Measurements from ENCODE around the gene RIPOR2.

The RIPOR2 gene

GRCh38 chr6:24832794-24833193, 103.0 kb downstream of the RIPOR2 start:
- Histone ChIP-seq H3K9ac (ENCODE audit: low read length) (no peak overlapping the region), H3K4me1 (ENCODE audit: insufficient read depth, low read length) (no peaks in the 10 kb centered on the region), H3K36me3 (ENCODE audit: insufficient read depth, low read length) (no peaks in the 10 kb centered on the region), H3K27ac (ENCODE audit: low read depth, low read length) (no peak overlapping the region), H3K9me3 (ENCODE audit: low read length) (no peaks in the 10 kb centered on the region), H3K27me3 (ENCODE audit: control insufficient read depth in 1 of 2, insufficient read depth in 2 of 2, low read length in 2 of 2) (no peaks in the 10 kb centered on the region), H3K4me3 (ENCODE audit: low read depth in 1 of 2, low read length in 2 of 2) (no peak overlapping the region)

- Histone ChIP-seq H3K9me3 (ENCODE audit: low read length) (no peaks in the 10 kb centered on the region), H3K4me3 (ENCODE audit: low read depth in 1 of 2, low read length in 2 of 2) (no peak overlapping the region), H3K36me3 (ENCODE audit: insufficient read depth, low read length) (no peaks in the 10 kb centered on the region), H3K9ac (ENCODE audit: low read length) (no peak overlapping the region), H3K4me1 (ENCODE audit: insufficient read depth, low read length) (no peaks in the 10 kb centered on the region), H3K27ac (ENCODE audit: low read depth, low read length) (no peak overlapping the region), H3K27me3 (ENCODE audit: control insufficient read depth in 1 of 2, insufficient read depth in 2 of 2, low read length in 2 of 2) (no peaks in the 10 kb centered on the region)
These were observed 103.7 kb downstream of the RIPOR2 start for GRCh38 chr6:24831771-24832716.

GRCh38 chr6:24829657-24830056, 106.1 kb downstream of the RIPOR2 start:
- no peak overlapping the region for H3K4me3 ChIP-seq (ENCODE audit: low read depth in 1 of 2, low read length in 2 of 2)
- H3K27ac ChIP-seq (ENCODE audit: low read depth, low read length) = no peak overlapping the region
- H3K9ac ChIP-seq (ENCODE audit: low read length) = no peak overlapping the region
- H3K27me3 ChIP-seq (ENCODE audit: control insufficient read depth in 1 of 2, insufficient read depth in 2 of 2, low read length in 2 of 2) = no peaks in the 10 kb centered on the region
- no peaks in the 10 kb centered on the region for H3K4me1 ChIP-seq (ENCODE audit: insufficient read depth, low read length)
- no peaks in the 10 kb centered on the region for H3K36me3 ChIP-seq (ENCODE audit: insufficient read depth, low read length)
- H3K9me3 ChIP-seq (ENCODE audit: low read length) = no peaks in the 10 kb centered on the region

GRCh38 chr6:24827970-24828369, 107.8 kb downstream of the RIPOR2 start:
- Histone ChIP-seq H3K4me1 (ENCODE audit: insufficient read depth, low read length) (no peaks in the 10 kb centered on the region), H3K4me3 (ENCODE audit: low read depth in 1 of 2, low read length in 2 of 2) (no peak overlapping the region), H3K9ac (ENCODE audit: low read length) (no peak overlapping the region), H3K27me3 (ENCODE audit: control insufficient read depth in 1 of 2, insufficient read depth in 2 of 2, low read length in 2 of 2) (no peaks in the 10 kb centered on the region), H3K27ac (ENCODE audit: low read depth, low read length) (no peak overlapping the region), H3K9me3 (ENCODE audit: low read length) (no peaks in the 10 kb centered on the region), H3K36me3 (ENCODE audit: insufficient read depth, low read length) (no peaks in the 10 kb centered on the region)

- no peak overlapping the region for H3K4me3 ChIP-seq (ENCODE audit: low read depth in 1 of 2, low read length in 2 of 2)
- H3K27ac ChIP-seq (ENCODE audit: low read depth, low read length) = no peak overlapping the region
- no peaks in the 10 kb centered on the region for H3K36me3 ChIP-seq (ENCODE audit: insufficient read depth, low read length)
- H3K27me3 ChIP-seq (ENCODE audit: control insufficient read depth in 1 of 2, insufficient read depth in 2 of 2, low read length in 2 of 2) = no peaks in the 10 kb centered on the region
- H3K4me1 ChIP-seq (ENCODE audit: insufficient read depth, low read length) = no peaks in the 10 kb centered on the region
- no peaks in the 10 kb centered on the region for H3K9me3 ChIP-seq (ENCODE audit: low read length)
- H3K9ac ChIP-seq (ENCODE audit: low read length) = no peak overlapping the region
These were observed 108.6 kb downstream of the RIPOR2 start for GRCh38 chr6:24827162-24827561.

- no peaks in the 10 kb centered on the region for H3K4me1 ChIP-seq (ENCODE audit: insufficient read depth, low read length)
- no peak overlapping the region for H3K27ac ChIP-seq (ENCODE audit: low read depth, low read length)
- no peaks in the 10 kb centered on the region for H3K9me3 ChIP-seq (ENCODE audit: low read length)
- no peak overlapping the region for H3K4me3 ChIP-seq (ENCODE audit: low read depth in 1 of 2, low read length in 2 of 2)
- H3K27me3 ChIP-seq (ENCODE audit: control insufficient read depth in 1 of 2, insufficient read depth in 2 of 2, low read length in 2 of 2) = no peaks in the 10 kb centered on the region
- no peaks in the 10 kb centered on the region for H3K36me3 ChIP-seq (ENCODE audit: insufficient read depth, low read length)
- no peak overlapping the region for H3K9ac ChIP-seq (ENCODE audit: low read length)
These were observed 110.6 kb downstream of the RIPOR2 start for GRCh38 chr6:24825130-24825630.

GRCh38 chr6:24824142-24824938, 111.4 kb downstream of the RIPOR2 start:
- Histone ChIP-seq H3K9me3 (ENCODE audit: low read length) (no peaks in the 10 kb centered on the region), H3K36me3 (ENCODE audit: insufficient read depth, low read length) (no peaks in the 10 kb centered on the region), H3K4me3 (ENCODE audit: low read depth in 1 of 2, low read length in 2 of 2) (no peak overlapping the region), H3K27me3 (ENCODE audit: control insufficient read depth in 1 of 2, insufficient read depth in 2 of 2, low read length in 2 of 2) (no peaks in the 10 kb centered on the region), H3K27ac (ENCODE audit: low read depth, low read length) (no peak overlapping the region), H3K4me1 (ENCODE audit: insufficient read depth, low read length) (no peaks in the 10 kb centered on the region), H3K9ac (ENCODE audit: low read length) (no peak overlapping the region)

GRCh38 chr6:24823185-24823584, 112.6 kb downstream of the RIPOR2 start:
- Histone ChIP-seq H3K9me3 (ENCODE audit: low read length) (no peaks in the 10 kb centered on the region), H3K27me3 (ENCODE audit: control insufficient read depth in 1 of 2, insufficient read depth in 2 of 2, low read length in 2 of 2) (no peaks in the 10 kb centered on the region), H3K27ac (ENCODE audit: low read depth, low read length) (no peak overlapping the region), H3K4me3 (ENCODE audit: low read depth in 1 of 2, low read length in 2 of 2) (no peak overlapping the region), H3K9ac (ENCODE audit: low read length) (no peak overlapping the region), H3K36me3 (ENCODE audit: insufficient read depth, low read length) (no peaks in the 10 kb centered on the region), H3K4me1 (ENCODE audit: insufficient read depth, low read length) (no peaks in the 10 kb centered on the region)

GRCh38 chr6:24822696-24823095, 113.1 kb downstream of the RIPOR2 start:
- no peaks in the 10 kb centered on the region for H3K36me3 ChIP-seq (ENCODE audit: insufficient read depth, low read length)
- H3K4me3 ChIP-seq (ENCODE audit: low read depth in 1 of 2, low read length in 2 of 2) = no peak overlapping the region
- no peak overlapping the region for H3K9ac ChIP-seq (ENCODE audit: low read length)
- no peak overlapping the region for H3K27ac ChIP-seq (ENCODE audit: low read depth, low read length)
- H3K27me3 ChIP-seq (ENCODE audit: control insufficient read depth in 1 of 2, insufficient read depth in 2 of 2, low read length in 2 of 2) = no peaks in the 10 kb centered on the region
- H3K9me3 ChIP-seq (ENCODE audit: low read length) = no peaks in the 10 kb centered on the region
- no peaks in the 10 kb centered on the region for H3K4me1 ChIP-seq (ENCODE audit: insufficient read depth, low read length)

GRCh38 chr6:24821860-24822444, 113.8 kb downstream of the RIPOR2 start:
- no peaks in the 10 kb centered on the region for H3K9me3 ChIP-seq (ENCODE audit: low read length)
- H3K36me3 ChIP-seq (ENCODE audit: insufficient read depth, low read length) = no peaks in the 10 kb centered on the region
- H3K9ac ChIP-seq (ENCODE audit: low read length) = no peak overlapping the region
- H3K27ac ChIP-seq (ENCODE audit: low read depth, low read length) = no peak overlapping the region
- H3K4me1 ChIP-seq (ENCODE audit: insufficient read depth, low read length) = no peaks in the 10 kb centered on the region
- no peaks in the 10 kb centered on the region for H3K27me3 ChIP-seq (ENCODE audit: control insufficient read depth in 1 of 2, insufficient read depth in 2 of 2, low read length in 2 of 2)
- no peak overlapping the region for H3K4me3 ChIP-seq (ENCODE audit: low read depth in 1 of 2, low read length in 2 of 2)

GRCh38 chr6:24818346-24818745, 117.4 kb downstream of the RIPOR2 start:
- Histone ChIP-seq H3K36me3 (ENCODE audit: insufficient read depth, low read length) (no peaks in the 10 kb centered on the region), H3K9ac (ENCODE audit: low read length) (no peak overlapping the region), H3K4me3 (ENCODE audit: low read depth in 1 of 2, low read length in 2 of 2) (no peak overlapping the region), H3K27ac (ENCODE audit: low read depth, low read length) (no peak overlapping the region), H3K4me1 (ENCODE audit: insufficient read depth, low read length) (no peaks in the 10 kb centered on the region), H3K27me3 (ENCODE audit: control insufficient read depth in 1 of 2, insufficient read depth in 2 of 2, low read length in 2 of 2) (no peaks in the 10 kb centered on the region), H3K9me3 (ENCODE audit: low read length) (no peaks in the 10 kb centered on the region)
